Trophoblast cell (in vitro differentiated cells and primary cell): ENCODE results near the gene TAF4.
A peak's percentile ranks its signal among the peaks of the same experiment; 100 is the strongest.

Experiments
- DNase-seq, 2 donors: peaks; one replicate each; pipeline ENCODE4 v3.0.0-alpha.2; 2016
- H2AFZ ChIP-seq: 2 replicates; pipeline ENCODE4 v1.6.1; 2013; ENCODE audit warnings: low read length, moderate library complexity, mild to moderate bottlenecking; ENCODE audit not compliant: insufficient read depth, poor library complexity
- H2AK5ac ChIP-seq: 2 replicates; pipeline ENCODE4 v1.6.1; 2013; ENCODE audit warnings: mild to moderate bottlenecking, low read length
- H2BK120ac ChIP-seq: 2 replicates; pipeline ENCODE4 v1.6.1; 2013; ENCODE audit warnings: low read length, mild to moderate bottlenecking, moderate library complexity; ENCODE audit not compliant: insufficient read depth, poor library complexity
- H2BK12ac ChIP-seq: 2 replicates; pipeline ENCODE4 v1.6.1; 2013; ENCODE audit warnings: mild to moderate bottlenecking, low read length, moderate library complexity
- H2BK5ac ChIP-seq: 2 replicates; pipeline ENCODE4 v1.6.1; 2013; ENCODE audit warnings: low read length, low read depth, moderate library complexity, mild to moderate bottlenecking; ENCODE audit not compliant: poor library complexity
- H3K14ac ChIP-seq: 2 replicates; pipeline ENCODE4 v1.6.1; 2013; ENCODE audit warnings: mild to moderate bottlenecking, low read length
- H3K18ac ChIP-seq: 2 replicates; pipeline ENCODE4 v1.6.1; 2013; ENCODE audit warnings: mild to moderate bottlenecking, low read length
- H3K23ac ChIP-seq: 2 replicates; pipeline ENCODE4 v1.6.1; 2013; ENCODE audit warnings: low read length
- H3K27ac ChIP-seq: 2 replicates; pipeline ENCODE4 v1.5.1; 2013; ENCODE audit warnings: low read depth, mild to moderate bottlenecking, inconsistent platforms, low read length, moderate library complexity
- H3K27me3 ChIP-seq: 2 replicates; pipeline ENCODE4 v1.6.1; 2013; ENCODE audit warnings: inconsistent platforms, mild to moderate bottlenecking, low read length, moderate library complexity; ENCODE audit not compliant: insufficient read depth
- H3K36me3 ChIP-seq, 2 experiments: 1 replicate in 1 of 2; 2 replicates in 1 of 2; pipeline ENCODE4 v1.6.1; 2013; ENCODE audit warnings: low read length in 2 of 2, mild to moderate bottlenecking in 2 of 2, moderate library complexity in 1 of 2; ENCODE audit not compliant: insufficient read depth in 2 of 2, control insufficient read depth in 1 of 2
- H3K4ac ChIP-seq: 2 replicates; pipeline ENCODE4 v1.6.1; 2013; ENCODE audit warnings: low read depth, mild to moderate bottlenecking, low read length, moderate library complexity
- H3K4me1 ChIP-seq, 2 experiments: 1 replicate in 1 of 2; 2 replicates in 1 of 2; pipeline ENCODE4 v1.6.1; 2013; ENCODE audit warnings: low read length in 2 of 2, mild to moderate bottlenecking in 2 of 2, moderate library complexity in 1 of 2; ENCODE audit not compliant: insufficient read depth in 2 of 2, control insufficient read depth in 1 of 2
- H3K4me2 ChIP-seq: 2 replicates; pipeline ENCODE4 v1.6.1; 2013; ENCODE audit warnings: inconsistent platforms, mild to moderate bottlenecking, low read length, moderate library complexity
- H3K4me3 ChIP-seq: 2 replicates; pipeline ENCODE4 v1.5.1; 2013; ENCODE audit warnings: mild to moderate bottlenecking, low read depth, low read length, inconsistent platforms
- H3K79me1 ChIP-seq: one replicate; pipeline ENCODE4 v1.6.1; 2013; ENCODE audit warnings: low read length
- H3K79me2 ChIP-seq: 2 replicates; pipeline ENCODE4 v1.6.1; 2013; ENCODE audit warnings: low read length, mild to moderate bottlenecking; ENCODE audit not compliant: control insufficient read depth, insufficient read depth, poor library complexity
- H3K9ac ChIP-seq: 2 replicates; pipeline ENCODE4 v1.6.1; 2013; ENCODE audit warnings: mild to moderate bottlenecking, low read length
- H3K9me3 ChIP-seq: 2 replicates; pipeline ENCODE4 v1.6.1; 2013; ENCODE audit warnings: low read depth, mild to moderate bottlenecking, control low read depth, inconsistent platforms, low read length; ENCODE audit not compliant: insufficient read depth
- H4K12ac ChIP-seq: 2 replicates; pipeline ENCODE4 v1.6.1; 2013; ENCODE audit warnings: low read depth, mild to moderate bottlenecking, low read length, moderate library complexity
- H4K8ac ChIP-seq: 2 replicates; pipeline ENCODE4 v1.6.1; 2013; ENCODE audit warnings: low read depth, mild to moderate bottlenecking, low read length, moderate library complexity
- H4K91ac ChIP-seq: one replicate; pipeline ENCODE4 v1.6.1; 2013; ENCODE audit warnings: low read depth, mild to moderate bottlenecking, low read length, moderate library complexity
- WGBS: extraction: QIAGEN DNeasy Blood & Tissue Kit; methylation state at CpG from one replicate; pipeline ENCODE4 v1.1.7; 2013; ENCODE audit warnings: missing lambda C conversion rate; ENCODE audit not compliant: insufficient read length, insufficient coverage; ENCODE audit errors: extremely low coverage; 5-methylcytosine and 5-hydroxymethylcytosine counted together

The TAF4 gene

GRCh38 chr20:62023935-62024334, 41.7 kb downstream of the TAF4 start:
- Histone ChIP-seq H4K8ac (no peak overlapping the region), H3K23ac (no peak overlapping the region), H3K79me1 (no peaks in the 10 kb centered on the region), H3K4me2 (no peak overlapping the region), H4K91ac (no peak overlapping the region), H3K18ac (no peak overlapping the region), H3K4ac (peak overlapping the region; percentile 66), H3K27me3 (no peaks in the 10 kb centered on the region), H4K12ac (no peak overlapping the region), H3K14ac (no peak overlapping the region), H3K27ac (no peak overlapping the region), H3K4me3 (no peak overlapping the region), H2AK5ac (no peak overlapping the region), H2AFZ (no peak overlapping the region), H2BK120ac (no peak overlapping the region), H3K4me1 (peaks cover 0 to 2% of the 10 kb centered on the region in 2 experiments), H3K36me3 (peaks cover 0 to 3% of the 10 kb centered on the region in 2 experiments), H2BK12ac (no peak overlapping the region), H2BK5ac (no peak overlapping the region), H3K9ac (no peak overlapping the region), H3K9me3 (no peaks in the 10 kb centered on the region), H3K79me2 (peaks cover 33% of the 10 kb centered on the region)
- no CpG with 5 or more reads among the region's 11 CpGs for WGBS
- DNase-seq, result no peak

- H3K79me2 ChIP-seq, result peaks cover 29% of the 10 kb centered on the region
- H3K14ac ChIP-seq, result no peak overlapping the region
- H3K36me3 ChIP-seq, result peaks cover 0 to 3% of the 10 kb centered on the region in 2 experiments
- H3K4me3 ChIP-seq, result no peak overlapping the region
- no peak overlapping the region for H3K27ac ChIP-seq
- H3K9ac ChIP-seq, result no peak overlapping the region
- H3K27me3 ChIP-seq, result no peaks in the 10 kb centered on the region
- H4K12ac ChIP-seq, result no peak overlapping the region
- peak overlapping the region; percentile 67 for H3K23ac ChIP-seq
- DNase-seq, result no peak
- no peak overlapping the region for H2BK12ac ChIP-seq
- no peak overlapping the region for H3K4ac ChIP-seq
- no peak overlapping the region for H2BK120ac ChIP-seq
- H3K18ac ChIP-seq, result no peak overlapping the region
- no peak overlapping the region for H3K4me2 ChIP-seq
- peaks cover 0 to 2% of the 10 kb centered on the region in 2 experiments for H3K4me1 ChIP-seq
- no peaks in the 10 kb centered on the region for H3K79me1 ChIP-seq
- no peaks in the 10 kb centered on the region for H3K9me3 ChIP-seq
- no peak overlapping the region for H2AK5ac ChIP-seq
- no peak overlapping the region for H4K8ac ChIP-seq
- no peak overlapping the region for H4K91ac ChIP-seq
- no CpG with 5 or more reads among the region's 14 CpGs for WGBS
- H2AFZ ChIP-seq, result no peak overlapping the region
- H2BK5ac ChIP-seq, result no peak overlapping the region
Measured at GRCh38 chr20:62022575-62023139, 43.0 kb downstream of the TAF4 start.

- no peaks in the 10 kb centered on the region for H3K79me1 ChIP-seq
- no peak overlapping the region for H3K18ac ChIP-seq
- no peaks in the 10 kb centered on the region for H3K9me3 ChIP-seq
- H3K4me3 ChIP-seq, result no peak overlapping the region
- H2AFZ ChIP-seq, result no peak overlapping the region
- no peak overlapping the region for H3K23ac ChIP-seq
- H3K9ac ChIP-seq, result no peak overlapping the region
- H2BK5ac ChIP-seq, result no peak overlapping the region
- H3K4me2 ChIP-seq, result no peak overlapping the region
- no peak overlapping the region for H2BK12ac ChIP-seq
- H2BK120ac ChIP-seq, result no peak overlapping the region
- peak overlapping the region; percentile 31 for H3K4ac ChIP-seq
- no peak overlapping the region for H3K14ac ChIP-seq
- H3K79me2 ChIP-seq, result peaks cover 25% of the 10 kb centered on the region
- H3K4me1 ChIP-seq, result peaks cover 0 to 2% of the 10 kb centered on the region in 2 experiments
- no peak for DNase-seq
- no CpG with 5 or more reads among the region's 19 CpGs for WGBS
- no peaks in the 10 kb centered on the region for H3K27me3 ChIP-seq
- no peak overlapping the region for H3K27ac ChIP-seq
- peaks cover 0 to 3% of the 10 kb centered on the region in 2 experiments for H3K36me3 ChIP-seq
- H4K12ac ChIP-seq, result no peak overlapping the region
- H2AK5ac ChIP-seq, result no peak overlapping the region
- H4K8ac ChIP-seq, result no peak overlapping the region
- no peak overlapping the region for H4K91ac ChIP-seq
Measured at GRCh38 chr20:62021793-62022385, 43.8 kb downstream of the TAF4 start.

- no CpG with 5 or more reads among the region's 25 CpGs for WGBS
- Histone ChIP-seq H3K18ac (peak overlapping the region; percentile 1), H3K4ac (peak overlapping the region; percentile 55), H2AFZ (no peak overlapping the region), H3K4me1 (peaks cover 0 to under 1% of the 10 kb centered on the region in 2 experiments), H2AK5ac (no peak overlapping the region), H3K36me3 (peaks cover 0 to 3% of the 10 kb centered on the region in 2 experiments), H3K9me3 (no peaks in the 10 kb centered on the region), H3K9ac (no peak overlapping the region), H3K27ac (no peak overlapping the region), H2BK12ac (no peak overlapping the region), H2BK5ac (no peak overlapping the region), H3K27me3 (no peaks in the 10 kb centered on the region), H3K4me3 (no peak overlapping the region), H3K14ac (no peak overlapping the region), H4K8ac (no peak overlapping the region), H2BK120ac (no peak overlapping the region), H3K79me2 (peaks cover 17% of the 10 kb centered on the region), H3K23ac (no peak overlapping the region), H3K4me2 (no peak overlapping the region), H3K79me1 (no peaks in the 10 kb centered on the region), H4K91ac (no peak overlapping the region), H4K12ac (no peak overlapping the region)
- no peak for DNase-seq
Measured at GRCh38 chr20:62020935-62021701, 44.6 kb downstream of the TAF4 start.
